GM12892 (cell line): ENCODE measurements around the gene EPS15.

Experiments used
- POLR2A ChIP-seq: IDR thresholded peaks from 2 replicates; pipeline ENCODE4 v1.6.1; 2011; ENCODE audit warnings: low read depth, low read length, control low read depth
- POLR2AphosphoS5 ChIP-seq: IDR thresholded peaks from 2 replicates; pipeline ENCODE4 v1.6.1; 2011; ENCODE audit warnings: low read depth, low read length, control low read depth

GRCh38 chr1:51336004-51336403 lies 183.1 kb downstream of the EPS15 start:
- TF ChIP-seq POLR2AphosphoS5 (no peak), POLR2A (no peak)
